CD4-positive, alpha-beta T cell treated with Interleukin-2 at 100 ng/mL for 4 hours (primary cell): ENCODE results near the gene PLET1.

ENCODE experiments used
- DNase-seq: peaks from one replicate; pipeline ENCODE4 v3.0.0-alpha.2; 2020; ENCODE audit warnings: low spot score

The PLET1 gene

GRCh38 chr11:112241486-112241885, 19.2 kb downstream of the PLET1 start:
- no peak for DNase-seq

GRCh38 chr11:112238041-112238440, 22.6 kb downstream of the PLET1 start:
- DNase-seq, result no peak

- DNase-seq, result no peak
These were observed 23.2 kb downstream of the PLET1 start for GRCh38 chr11:112237451-112237850.

GRCh38 chr11:112235750-112236390, 24.8 kb downstream of the PLET1 start:
- no peak for DNase-seq

- DNase-seq, result no peak
These were observed 28.7 kb downstream of the PLET1 start for GRCh38 chr11:112231952-112232351.

GRCh38 chr11:112229746-112230433, 30.8 kb downstream of the PLET1 start:
- no peak for DNase-seq

- DNase-seq, result no peak
These were observed 31.5 kb downstream of the PLET1 start for GRCh38 chr11:112229159-112229558.

- no peak for DNase-seq
These were observed 32.0 kb downstream of the PLET1 start for GRCh38 chr11:112228706-112229105.

GRCh38 chr11:112227471-112227870, 33.2 kb downstream of the PLET1 start:
- no peak for DNase-seq

- no peak for DNase-seq
These were observed 33.7 kb downstream of the PLET1 start for GRCh38 chr11:112226831-112227401.

GRCh38 chr11:112226062-112226830, 34.4 kb downstream of the PLET1 start, which contains the start of gene PTS:
Gene PTS, plus strand, starts transcription at chr11:112226428. Its CDS starts 16 bp downstream, at chr11:112226444.
- DNase-seq, result peak; percentile 84

GRCh38 chr11:112225753-112226061, 35.0 kb downstream of the PLET1 start:
- no peak for DNase-seq

- DNase-seq, result no peak
These were observed 36.7 kb downstream of the PLET1 start for GRCh38 chr11:112223754-112224532.

GRCh38 chr11:112223121-112223520, 37.5 kb downstream of the PLET1 start:
- DNase-seq, result no peak

GRCh38 chr11:112222303-112222702, 38.4 kb downstream of the PLET1 start:
- DNase-seq, result no peak

GRCh38 chr11:112221274-112221835, 39.3 kb downstream of the PLET1 start:
- DNase-seq, result no peak

GRCh38 chr11:112219476-112220232, 41.0 kb downstream of the PLET1 start:
- peak; percentile 78 for DNase-seq

GRCh38 chr11:112216561-112217105, 44.0 kb downstream of the PLET1 start:
- no peak for DNase-seq

- DNase-seq, result no peak
These were observed 45.0 kb downstream of the PLET1 start for GRCh38 chr11:112215621-112216020.

- no peak for DNase-seq
These were observed 46.9 kb downstream of the PLET1 start for GRCh38 chr11:112213753-112214152.

- DNase-seq, result no peak
These were observed 48.0 kb downstream of the PLET1 start for GRCh38 chr11:112212710-112213109.
